GM12878 (cell line): ENCODE results near the gene RPRML. TPM values are rescaled to one million over a fixed set of nuclear protein-coding genes. Genes with fewer than 3 reads are reported as not detected.

Experiments
- ATAC-seq: fragments of 200-7000 bp; cut with Tn5 transposase; 3 replicates; pipeline ENCODE4 v1.9.1; 2020; ENCODE audit warnings: mild to moderate bottlenecking, moderate library complexity
- BruUV-seq: library from RNA; stranded (reverse); fragments of 400-500 nt; replicated peaks from 2 replicates; lab custom pipeline; 2021; lab: Mats Ljungman, UMichigan
- CTCF ChIA-PET: fragments of 300-600 bp; sonication (Branson Sonifier 250); formaldehyde crosslinking; extraction: SDS; loops from one replicate; lab custom pipeline; 2021; ENCODE audit warnings: inconsistent platforms; lab: Yijun Ruan, JAX
- POLR2A ChIA-PET: fragments of 350-600 bp; formaldehyde crosslinking; extraction: SDS; loops from one replicate; lab custom pipeline; 2021; ENCODE audit warnings: inconsistent platforms; lab: Charles Lee
- RAD21 ChIA-PET: fragments of 300-600 bp; sonication (Branson Sonifier 250); formaldehyde crosslinking; loops from one replicate; lab custom pipeline; 2023; ENCODE audit warnings: antibody characterized with exemption; ENCODE audit not compliant: unreplicated experiment; lab: Charles Lee
- SMC1A ChIA-PET: fragments of 300-600 bp; sonication (Branson Sonifier 250); formaldehyde crosslinking; loops from one replicate; lab custom pipeline; 2023; ENCODE audit not compliant: unreplicated experiment, uncharacterized antibody; lab: Charles Lee
- DNase-seq: peaks from one replicate; pipeline ENCODE4 v3.0.0-alpha.2; 2011; ENCODE audit warnings: low read depth, low spot score
- FAIRE-seq: peaks from 3 replicates; lab custom pipeline; 2011; peaks lifted over from hg19 to GRCh38; lab: Jason Lieb, UNC
- H2AFZ ChIP-seq: 2 replicates; pipeline ENCODE4 v1.6.0; 2011; ENCODE audit warnings: low read depth, low read length, control low read depth; ENCODE audit not compliant: control insufficient read depth
- H3K27ac ChIP-seq: 2 replicates; pipeline ENCODE4 v1.5.1; 2011; ENCODE audit warnings: control low read depth; ENCODE audit not compliant: control insufficient read depth, insufficient read depth
- H3K27me3 ChIP-seq, 2 experiments: replicated peaks in 1 of 2; 2 replicates each; pipeline versions ENCODE4 v1.6.0 to v1.6.1; 2011; ENCODE audit warnings: low read length in 1 of 2; ENCODE audit not compliant: control insufficient read depth in 2 of 2, insufficient read depth in 2 of 2
- H3K36me3 ChIP-seq, 2 experiments: 2 replicates each; pipeline ENCODE4 v1.5.1; 2011; ENCODE audit warnings: low read length in 1 of 2; ENCODE audit not compliant: control insufficient read depth in 2 of 2, insufficient read depth in 2 of 2
- H3K4me1 ChIP-seq: 2 replicates; pipeline ENCODE4 v1.6.1; 2011; ENCODE audit warnings: mild to moderate bottlenecking, low read length, moderate library complexity, mixed read lengths; ENCODE audit not compliant: control insufficient read depth, insufficient read depth
- H3K4me2 ChIP-seq: 2 replicates; pipeline ENCODE4 v1.6.0; 2011; ENCODE audit warnings: control low read depth; ENCODE audit not compliant: control insufficient read depth, insufficient read depth
- H3K4me3 ChIP-seq: fragments of 200-600 bp; sonication (generic); 2 replicates; pipeline ENCODE4 v1.5.1; 2016
- H3K79me2 ChIP-seq: 2 replicates; pipeline ENCODE4 v1.6.0; 2011; ENCODE audit warnings: low read length; ENCODE audit not compliant: control insufficient read depth, insufficient read depth
- H3K9ac ChIP-seq: 2 replicates; pipeline ENCODE4 v1.8.0; 2011; ENCODE audit warnings: low read length, control low read depth, mixed read lengths; ENCODE audit not compliant: control insufficient read depth, insufficient read depth
- H3K9me3 ChIP-seq: replicated peaks from 3 replicates; pipeline ENCODE4 v1.5.1; 2011; ENCODE audit warnings: mild to moderate bottlenecking, low read length; ENCODE audit not compliant: control insufficient read depth, insufficient read depth
- H4K20me1 ChIP-seq: 2 replicates; pipeline ENCODE4 v1.6.0; 2011; ENCODE audit not compliant: control insufficient read depth, insufficient read depth
- EZH2 ChIP-seq: IDR thresholded peaks from 2 replicates; pipeline ENCODE4 v1.6.1; 2012; ENCODE audit warnings: low read depth, mild to moderate bottlenecking, control low read depth, inconsistent platforms, low read length, borderline replicate concordance; ENCODE audit not compliant: control insufficient read depth
- MYB ChIP-seq: fragments of 150-350 bp; IDR thresholded peaks from 2 replicates; pipeline ENCODE4 v1.6.1; 2014; ENCODE audit warnings: mild to moderate bottlenecking, low read depth, low read length, borderline replicate concordance
- NFIC ChIP-seq: IDR thresholded peaks from 2 replicates; pipeline ENCODE4 v1.6.1; 2012; ENCODE audit warnings: low read depth, mild to moderate bottlenecking, inconsistent platforms, low read length, moderate library complexity
- NR2C2 ChIP-seq: IDR thresholded peaks from 2 replicates; pipeline ENCODE4 v1.6.1; 2011; ENCODE audit warnings: borderline replicate concordance, low read depth; ENCODE audit not compliant: control insufficient read depth, insufficient read length
- RAD21 ChIP-seq: IDR thresholded peaks from 2 replicates; pipeline ENCODE4 v1.6.1; 2011; ENCODE audit warnings: mild to moderate bottlenecking, low read depth, low read length, moderate library complexity; ENCODE audit not compliant: insufficient read depth
- SMARCA5 ChIP-seq: fragments of 450-650 bp; IDR thresholded peaks from 2 replicates; pipeline ENCODE4 v1.6.1; 2017; ENCODE audit warnings: mild to moderate bottlenecking
- SREBF2 ChIP-seq: IDR thresholded peaks from 2 replicates; pipeline ENCODE4 v1.6.1; 2012; ENCODE audit warnings: mild to moderate bottlenecking, low read length
- STAT3 ChIP-seq: IDR thresholded peaks from 2 replicates; pipeline ENCODE4 v1.6.1; 2011; ENCODE audit warnings: low read depth, low read length, improper control_type of control experiment
- WGBS: methylation state at CpG from one replicate; pipeline ENCODE4 v1.1.6; 2016; ENCODE audit warnings: low lambda C conversion rate; ENCODE audit not compliant: insufficient replicate concordance, insufficient coverage; ENCODE audit errors: missing lambda C conversion rate; 5-methylcytosine and 5-hydroxymethylcytosine counted together
- in situ Hi-C: fragments of 300-500 bp; cut with MboI; formaldehyde crosslinking; loops from 9 replicates; pipeline ENCODE4 v1.14.3; 2018; ENCODE audit warnings: mixed read lengths
- intact Hi-C: fragments of 100-400 bp; cut with micrococcal nuclease; formaldehyde crosslinking; loops from one replicate; pipeline ENCODE4 v1.14.2; 2022; ENCODE audit not compliant: unreplicated experiment
- polyA plus RNA-seq, 11 experiments: library from polyadenylated mRNA; depleted of rRNA in 4 of 11; unstranded in 6 of 11; stranded (reverse) in 5 of 11; fragments of >200 nt; fragmentation: Nextera tagmentation in 4 of 11; fragmentation: Illumina TruSeq in 1 of 11; extraction: Ambion mirVana in 4 of 11; extraction: Trizol in 1 of 11; gene quantifications; 1 replicate in 1 of 11; 2 replicates in 10 of 11; pipeline versions ENCODE4 v1.2.1 to v1.2.3, GENCODE V29; 2011 to 2016; ENCODE audit warnings: inconsistent platforms in 2 of 11, missing spikeins in 2 of 11, low read depth in 1 of 11
- total RNA-seq, 4 experiments: library from RNA; depleted of rRNA in 3 of 4; stranded (reverse); fragments of >200 nt in 3 of 4; fragmentation: Illumina TruSeq in 1 of 4; extraction: Trizol in 1 of 4; gene quantifications; 2 replicates each; pipeline versions ENCODE4 v1.2.1 to v1.2.3, GENCODE V29; 2013 to 2021
- TF ChIP-seq, protein P1 (sequence below): fragments of 450-650 bp; IDR thresholded peaks from 2 replicates; pipeline ENCODE4 v1.6.1; 2017; ENCODE audit warnings: mild to moderate bottlenecking
- TF ChIP-seq, protein P2 (sequence below): fragments of 150-350 bp; IDR thresholded peaks from 2 replicates; pipeline ENCODE4 v1.6.1; 2014; ENCODE audit warnings: mild to moderate bottlenecking, low read depth, low read length
- TF ChIP-seq, protein P3 (sequence below): fragments of 450-650 bp; IDR thresholded peaks from 2 replicates; pipeline ENCODE4 v1.6.1; 2016; ENCODE audit warnings: mild to moderate bottlenecking, moderate library complexity, borderline replicate concordance
- TF ChIP-seq, protein P4 (sequence below): IDR thresholded peaks from 2 replicates; pipeline ENCODE4 v1.6.1; 2012; ENCODE audit warnings: low read depth, low read length, improper control_type of control experiment

Gene RPRML
- total and polyA plus RNA-seq, 10 of the 15 experiments (the other 5 are each of a cell fraction or from before 2014, with no cell fraction given): not detected

DNA sequence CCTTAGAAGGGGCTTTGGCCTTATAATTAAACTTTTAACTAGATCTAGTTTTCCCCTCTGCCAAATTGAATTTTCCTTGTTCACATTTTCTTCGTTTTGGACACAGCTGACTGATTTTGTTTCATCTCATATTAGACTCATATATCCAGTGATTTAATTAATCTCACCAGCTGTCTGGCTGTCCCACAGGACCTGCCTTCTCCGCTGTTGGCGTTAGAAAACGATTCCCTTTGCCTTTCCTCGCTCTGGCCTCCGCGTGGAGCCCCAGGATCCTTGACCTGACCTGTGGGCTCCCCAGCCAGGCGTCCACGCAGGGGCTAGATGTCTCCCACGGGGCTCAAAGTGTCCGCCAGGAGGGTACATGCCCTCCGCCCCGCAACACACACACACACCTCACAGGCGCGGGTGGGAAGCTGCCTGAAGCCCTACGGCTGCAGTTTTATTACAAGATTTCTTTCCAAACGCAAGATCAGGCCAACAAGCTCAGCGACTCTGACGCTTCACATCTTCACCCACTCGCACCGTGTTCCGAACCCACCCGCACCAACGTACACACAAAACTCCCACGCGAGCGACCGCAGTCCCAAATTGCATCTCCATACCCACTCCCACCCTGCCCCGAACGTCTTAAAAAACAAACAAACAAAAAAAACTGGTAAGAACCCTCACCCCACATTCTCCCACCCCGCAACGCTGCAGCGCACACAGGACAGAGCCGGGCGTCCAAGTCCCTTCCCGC, 1.1 kb downstream of the RPRML start:
- Histone ChIP-seq H3K79me2 (no peaks in the 10 kb centered on the region), H3K27me3 (peaks cover 5 to 23% of the 10 kb centered on the region in 2 experiments), H3K9ac (no peak overlapping the region), H3K4me1 (no peaks in the 10 kb centered on the region), H3K27ac (no peak overlapping the region), H4K20me1 (no peaks in the 10 kb centered on the region), H3K4me3 (no peak overlapping the region), H2AFZ (no peak overlapping the region), H3K9me3 (no peaks in the 10 kb centered on the region), H3K36me3 (no peaks in the 10 kb centered on the region)
- ChIA-PET CTCF (no interaction called here), POLR2A (no interaction called here), SMC1A (no interaction called here)
- no peak for DNase-seq
- ATAC-seq: no peak
- 49% methylated on average over 36 of the region's 36 CpGs for WGBS
- intact Hi-C loops: no loop called here
- FAIRE-seq: no peak
- TF ChIP-seq, protein P1, sequence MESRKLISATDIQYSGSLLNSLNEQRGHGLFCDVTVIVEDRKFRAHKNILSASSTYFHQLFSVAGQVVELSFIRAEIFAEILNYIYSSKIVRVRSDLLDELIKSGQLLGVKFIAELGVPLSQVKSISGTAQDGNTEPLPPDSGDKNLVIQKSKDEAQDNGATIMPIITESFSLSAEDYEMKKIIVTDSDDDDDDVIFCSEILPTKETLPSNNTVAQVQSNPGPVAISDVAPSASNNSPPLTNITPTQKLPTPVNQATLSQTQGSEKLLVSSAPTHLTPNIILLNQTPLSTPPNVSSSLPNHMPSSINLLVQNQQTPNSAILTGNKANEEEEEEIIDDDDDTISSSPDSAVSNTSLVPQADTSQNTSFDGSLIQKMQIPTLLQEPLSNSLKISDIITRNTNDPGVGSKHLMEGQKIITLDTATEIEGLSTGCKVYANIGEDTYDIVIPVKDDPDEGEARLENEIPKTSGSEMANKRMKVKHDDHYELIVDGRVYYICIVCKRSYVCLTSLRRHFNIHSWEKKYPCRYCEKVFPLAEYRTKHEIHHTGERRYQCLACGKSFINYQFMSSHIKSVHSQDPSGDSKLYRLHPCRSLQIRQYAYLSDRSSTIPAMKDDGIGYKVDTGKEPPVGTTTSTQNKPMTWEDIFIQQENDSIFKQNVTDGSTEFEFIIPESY: no peak
- TF ChIP-seq NR2C2 (no peak), SREBF2 (no peak), RAD21 (no peak), EZH2 (no peak), MYB (no peak), STAT3 (no peak), SMARCA5 (no peak), NFIC (no peak)
- TF ChIP-seq, protein P2, sequence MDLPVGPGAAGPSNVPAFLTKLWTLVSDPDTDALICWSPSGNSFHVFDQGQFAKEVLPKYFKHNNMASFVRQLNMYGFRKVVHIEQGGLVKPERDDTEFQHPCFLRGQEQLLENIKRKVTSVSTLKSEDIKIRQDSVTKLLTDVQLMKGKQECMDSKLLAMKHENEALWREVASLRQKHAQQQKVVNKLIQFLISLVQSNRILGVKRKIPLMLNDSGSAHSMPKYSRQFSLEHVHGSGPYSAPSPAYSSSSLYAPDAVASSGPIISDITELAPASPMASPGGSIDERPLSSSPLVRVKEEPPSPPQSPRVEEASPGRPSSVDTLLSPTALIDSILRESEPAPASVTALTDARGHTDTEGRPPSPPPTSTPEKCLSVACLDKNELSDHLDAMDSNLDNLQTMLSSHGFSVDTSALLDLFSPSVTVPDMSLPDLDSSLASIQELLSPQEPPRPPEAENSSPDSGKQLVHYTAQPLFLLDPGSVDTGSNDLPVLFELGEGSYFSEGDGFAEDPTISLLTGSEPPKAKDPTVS: no peak
- TF ChIP-seq, protein P3, sequence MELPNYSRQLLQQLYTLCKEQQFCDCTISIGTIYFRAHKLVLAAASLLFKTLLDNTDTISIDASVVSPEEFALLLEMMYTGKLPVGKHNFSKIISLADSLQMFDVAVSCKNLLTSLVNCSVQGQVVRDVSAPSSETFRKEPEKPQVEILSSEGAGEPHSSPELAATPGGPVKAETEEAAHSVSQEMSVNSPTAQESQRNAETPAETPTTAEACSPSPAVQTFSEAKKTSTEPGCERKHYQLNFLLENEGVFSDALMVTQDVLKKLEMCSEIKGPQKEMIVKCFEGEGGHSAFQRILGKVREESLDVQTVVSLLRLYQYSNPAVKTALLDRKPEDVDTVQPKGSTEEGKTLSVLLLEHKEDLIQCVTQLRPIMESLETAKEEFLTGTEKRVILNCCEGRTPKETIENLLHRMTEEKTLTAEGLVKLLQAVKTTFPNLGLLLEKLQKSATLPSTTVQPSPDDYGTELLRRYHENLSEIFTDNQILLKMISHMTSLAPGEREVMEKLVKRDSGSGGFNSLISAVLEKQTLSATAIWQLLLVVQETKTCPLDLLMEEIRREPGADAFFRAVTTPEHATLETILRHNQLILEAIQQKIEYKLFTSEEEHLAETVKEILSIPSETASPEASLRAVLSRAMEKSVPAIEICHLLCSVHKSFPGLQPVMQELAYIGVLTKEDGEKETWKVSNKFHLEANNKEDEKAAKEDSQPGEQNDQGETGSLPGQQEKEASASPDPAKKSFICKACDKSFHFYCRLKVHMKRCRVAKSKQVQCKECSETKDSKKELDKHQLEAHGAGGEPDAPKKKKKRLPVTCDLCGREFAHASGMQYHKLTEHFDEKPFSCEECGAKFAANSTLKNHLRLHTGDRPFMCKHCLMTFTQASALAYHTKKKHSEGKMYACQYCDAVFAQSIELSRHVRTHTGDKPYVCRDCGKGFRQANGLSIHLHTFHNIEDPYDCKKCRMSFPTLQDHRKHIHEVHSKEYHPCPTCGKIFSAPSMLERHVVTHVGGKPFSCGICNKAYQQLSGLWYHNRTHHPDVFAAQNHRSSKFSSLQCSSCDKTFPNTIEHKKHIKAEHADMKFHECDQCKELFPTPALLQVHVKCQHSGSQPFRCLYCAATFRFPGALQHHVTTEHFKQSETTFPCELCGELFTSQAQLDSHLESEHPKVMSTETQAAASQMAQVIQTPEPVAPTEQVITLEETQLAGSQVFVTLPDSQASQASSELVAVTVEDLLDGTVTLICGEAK: no peak
- TF ChIP-seq, protein P4, sequence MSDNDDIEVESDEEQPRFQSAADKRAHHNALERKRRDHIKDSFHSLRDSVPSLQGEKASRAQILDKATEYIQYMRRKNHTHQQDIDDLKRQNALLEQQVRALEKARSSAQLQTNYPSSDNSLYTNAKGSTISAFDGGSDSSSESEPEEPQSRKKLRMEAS: no peak
- TF ChIP-seq, all 136 proteins: peak for 0
- no peak overlapping the region for H3K4me2 ChIP-seq
- no TSS peak for BruUV-seq
- in situ Hi-C loops: no loop called here
- RAD21 ChIA-PET: no interaction called here
